ENCODE measurements around the gene ZNF474.
A peak's percentile ranks its signal among the peaks of the same experiment; 100 is the strongest.

ZNF474 gene

GRCh38 chr5:122180146-122180712, 50.9 kb downstream of the ZNF474 start:
- Histone ChIP-seq H3K23ac (ENCODE audit: low read depth, low read length, poor library complexity) (no peak overlapping the region), H2BK5ac (ENCODE audit: low read length) (no peak overlapping the region), H4K8ac (ENCODE audit: low read depth, low read length) (no peak overlapping the region), H2BK120ac (ENCODE audit: low read depth, low read length) (no peak overlapping the region), H3K4me1 (ENCODE audit: control insufficient read depth in 2 of 2, insufficient read depth in 1 of 2, low read depth in 1 of 2, low read length in 2 of 2) (peaks cover 0 to 4% of the 10 kb centered on the region in 2 donors), H2BK12ac (ENCODE audit: low read length) (no peak overlapping the region), H3K79me1 (ENCODE audit: low read depth, low read length) (no peaks in the 10 kb centered on the region), H2AK5ac (ENCODE audit: low read depth, low read length) (no peak overlapping the region), H4K91ac (ENCODE audit: low read depth, low read length, poor library complexity) (no peak overlapping the region), H2BK15ac (ENCODE audit: low read length) (no peak overlapping the region), H2AFZ (ENCODE audit: low read length) (no peak overlapping the region), H3K14ac (ENCODE audit: low read length) (no peak overlapping the region), H3K27me3 (ENCODE audit: control insufficient read depth in 3 of 3, insufficient read depth in 3 of 3, low read depth in 1 of 3, low read length in 3 of 3) (no peaks in the 10 kb centered on the region), H3K9ac (ENCODE audit: low read depth, low read length, poor library complexity) (no peak overlapping the region), H3K4me3 (ENCODE audit: low read length in 2 of 2) (no peak overlapping the region), H3K4ac (ENCODE audit: low read length) (no peak overlapping the region), H3K36me3 (replicated peaks in 1 of 2; ENCODE audit: control insufficient read depth in 2 of 2, insufficient read depth in 2 of 2, low read length in 2 of 2) (no peaks in the 10 kb centered on the region), H3K18ac (ENCODE audit: low read length) (no peak overlapping the region), H3K27ac (replicated peaks; ENCODE audit: low read length) (no peak overlapping the region), H3K4me2 (ENCODE audit: insufficient read depth, low read length, poor library complexity, severe bottlenecking) (no peak overlapping the region), H3K9me3 (replicated peaks in 1 of 2; ENCODE audit: control insufficient read depth in 2 of 2, insufficient read depth in 1 of 2, low read depth in 1 of 2, low read length in 2 of 2) (no peaks in the 10 kb centered on the region)
- DNase-seq (ENCODE audit: low spot score): no peak
- WGBS, 2 donors (ENCODE audit: extremely low coverage in 2 of 2, insufficient read length in 2 of 2, insufficient replicate concordance in 1 of 2): no CpG with 5 or more reads among the region's 6 CpGs

GRCh38 chr5:122180863-122181548, 51.7 kb downstream of the ZNF474 start:
- Histone ChIP-seq H2BK5ac (ENCODE audit: low read length) (no peak overlapping the region), H3K27ac (replicated peaks; ENCODE audit: low read length) (no peak overlapping the region), H2BK12ac (ENCODE audit: low read length) (no peak overlapping the region), H3K9me3 (replicated peaks in 1 of 2; ENCODE audit: control insufficient read depth in 2 of 2, insufficient read depth in 1 of 2, low read depth in 1 of 2, low read length in 2 of 2) (no peaks in the 10 kb centered on the region), H3K14ac (ENCODE audit: low read length) (no peak overlapping the region), H3K18ac (ENCODE audit: low read length) (no peak overlapping the region), H3K4me3 (ENCODE audit: low read length in 2 of 2) (no peak overlapping the region), H3K27me3 (ENCODE audit: control insufficient read depth in 3 of 3, insufficient read depth in 3 of 3, low read depth in 1 of 3, low read length in 3 of 3) (no peaks in the 10 kb centered on the region), H3K4ac (ENCODE audit: low read length) (no peak overlapping the region), H2AK5ac (ENCODE audit: low read depth, low read length) (no peak overlapping the region), H2BK120ac (ENCODE audit: low read depth, low read length) (no peak overlapping the region), H3K4me1 (ENCODE audit: control insufficient read depth in 2 of 2, insufficient read depth in 1 of 2, low read depth in 1 of 2, low read length in 2 of 2) (peaks cover 0 to 4% of the 10 kb centered on the region in 2 donors), H3K36me3 (replicated peaks in 1 of 2; ENCODE audit: control insufficient read depth in 2 of 2, insufficient read depth in 2 of 2, low read length in 2 of 2) (no peaks in the 10 kb centered on the region), H3K23ac (ENCODE audit: low read depth, low read length, poor library complexity) (no peak overlapping the region), H3K4me2 (ENCODE audit: insufficient read depth, low read length, poor library complexity, severe bottlenecking) (no peak overlapping the region), H2BK15ac (ENCODE audit: low read length) (no peak overlapping the region), H3K79me1 (ENCODE audit: low read depth, low read length) (no peaks in the 10 kb centered on the region), H4K91ac (ENCODE audit: low read depth, low read length, poor library complexity) (no peak overlapping the region), H2AFZ (ENCODE audit: low read length) (no peak overlapping the region), H3K9ac (ENCODE audit: low read depth, low read length, poor library complexity) (no peak overlapping the region), H4K8ac (ENCODE audit: low read depth, low read length) (no peak overlapping the region)
- DNase-seq (ENCODE audit: low spot score): no peak
- no CpG with 5 or more reads among the region's 2 CpGs for WGBS, 2 donors (ENCODE audit: extremely low coverage in 2 of 2, insufficient read length in 2 of 2, insufficient replicate concordance in 1 of 2)

GRCh38 chr5:122181863-122182262, 52.5 kb downstream of the ZNF474 start:
- H2BK120ac ChIP-seq (ENCODE audit: low read depth, low read length): no peak overlapping the region
- peaks cover 0 to 4% of the 10 kb centered on the region in 2 donors for H3K4me1 ChIP-seq (ENCODE audit: control insufficient read depth in 2 of 2, insufficient read depth in 1 of 2, low read depth in 1 of 2, low read length in 2 of 2)

GRCh38 chr5:122182491-122182921, 53.2 kb downstream of the ZNF474 start:
- Histone ChIP-seq H3K23ac (ENCODE audit: low read depth, low read length, poor library complexity) (no peak overlapping the region), H2BK15ac (ENCODE audit: low read length) (no peak overlapping the region), H3K4me3 (ENCODE audit: low read length in 2 of 2) (no peak overlapping the region)

More at GRCh38 chr5:122181863-122182262, 52.5 kb downstream of the ZNF474 start:
- Histone ChIP-seq H3K79me1 (ENCODE audit: low read depth, low read length) (no peaks in the 10 kb centered on the region), H2BK15ac (ENCODE audit: low read length) (no peak overlapping the region), H3K23ac (ENCODE audit: low read depth, low read length, poor library complexity) (no peak overlapping the region), H2AK5ac (ENCODE audit: low read depth, low read length) (no peak overlapping the region), H2AFZ (ENCODE audit: low read length) (no peak overlapping the region), H3K14ac (ENCODE audit: low read length) (no peak overlapping the region), H3K27ac (replicated peaks; ENCODE audit: low read length) (no peak overlapping the region), H3K36me3 (replicated peaks in 1 of 2; ENCODE audit: control insufficient read depth in 2 of 2, insufficient read depth in 2 of 2, low read length in 2 of 2) (no peaks in the 10 kb centered on the region), H3K4me3 (ENCODE audit: low read length in 2 of 2) (no peak overlapping the region), H2BK5ac (ENCODE audit: low read length) (no peak overlapping the region), H3K4me2 (ENCODE audit: insufficient read depth, low read length, poor library complexity, severe bottlenecking) (no peak overlapping the region), H3K18ac (ENCODE audit: low read length) (no peak overlapping the region), H3K9ac (ENCODE audit: low read depth, low read length, poor library complexity) (no peak overlapping the region), H4K8ac (ENCODE audit: low read depth, low read length) (no peak overlapping the region), H3K9me3 (replicated peaks in 1 of 2; ENCODE audit: control insufficient read depth in 2 of 2, insufficient read depth in 1 of 2, low read depth in 1 of 2, low read length in 2 of 2) (no peaks in the 10 kb centered on the region), H3K27me3 (ENCODE audit: control insufficient read depth in 3 of 3, insufficient read depth in 3 of 3, low read depth in 1 of 3, low read length in 3 of 3) (no peaks in the 10 kb centered on the region), H4K91ac (ENCODE audit: low read depth, low read length, poor library complexity) (no peak overlapping the region), H2BK12ac (ENCODE audit: low read length) (no peak overlapping the region), H3K4ac (ENCODE audit: low read length) (no peak overlapping the region)
- no CpG with 5 or more reads among the region's 2 CpGs for WGBS, 2 donors (ENCODE audit: extremely low coverage in 2 of 2, insufficient read length in 2 of 2, insufficient replicate concordance in 1 of 2)
- no peak for DNase-seq (ENCODE audit: low spot score)

More at GRCh38 chr5:122182491-122182921, 53.2 kb downstream of the ZNF474 start:
- no peak overlapping the region for H2BK12ac ChIP-seq (ENCODE audit: low read length)
- DNase-seq (ENCODE audit: low spot score): no peak
- no peak overlapping the region for H3K9ac ChIP-seq (ENCODE audit: low read depth, low read length, poor library complexity)
- no peak overlapping the region for H2BK5ac ChIP-seq (ENCODE audit: low read length)
- H4K91ac ChIP-seq (ENCODE audit: low read depth, low read length, poor library complexity): no peak overlapping the region
- no peak overlapping the region for H3K18ac ChIP-seq (ENCODE audit: low read length)
- H3K27ac ChIP-seq (replicated peaks; ENCODE audit: low read length): no peak overlapping the region
- no peaks in the 10 kb centered on the region for H3K9me3 ChIP-seq (replicated peaks in 1 of 2; ENCODE audit: control insufficient read depth in 2 of 2, insufficient read depth in 1 of 2, low read depth in 1 of 2, low read length in 2 of 2)
- H2AK5ac ChIP-seq (ENCODE audit: low read depth, low read length): no peak overlapping the region
- WGBS, 2 donors (ENCODE audit: extremely low coverage in 2 of 2, insufficient read length in 2 of 2, insufficient replicate concordance in 1 of 2): no CpG with 5 or more reads among the region's 7 CpGs
- H3K14ac ChIP-seq (ENCODE audit: low read length): no peak overlapping the region
- no peaks in the 10 kb centered on the region for H3K79me1 ChIP-seq (ENCODE audit: low read depth, low read length)
- no peak overlapping the region for H4K8ac ChIP-seq (ENCODE audit: low read depth, low read length)
- no peaks in the 10 kb centered on the region for H3K27me3 ChIP-seq (ENCODE audit: control insufficient read depth in 3 of 3, insufficient read depth in 3 of 3, low read depth in 1 of 3, low read length in 3 of 3)
- peak overlapping the region; percentile 79 for H2AFZ ChIP-seq (ENCODE audit: low read length)
- H3K4me2 ChIP-seq (ENCODE audit: insufficient read depth, low read length, poor library complexity, severe bottlenecking): no peak overlapping the region
- no peak overlapping the region for H3K4ac ChIP-seq (ENCODE audit: low read length)
- no peak overlapping the region for H2BK120ac ChIP-seq (ENCODE audit: low read depth, low read length)
- peaks cover 0 to 4% of the 10 kb centered on the region in 2 donors for H3K4me1 ChIP-seq (ENCODE audit: control insufficient read depth in 2 of 2, insufficient read depth in 1 of 2, low read depth in 1 of 2, low read length in 2 of 2)
- H3K36me3 ChIP-seq (replicated peaks in 1 of 2; ENCODE audit: control insufficient read depth in 2 of 2, insufficient read depth in 2 of 2, low read length in 2 of 2): no peaks in the 10 kb centered on the region

Measured in neuronal stem cell (in vitro differentiated cells).